AG09319 (cell line): ENCODE data around the gene DPYD.

Experiments
- DNase-seq: peaks from one replicate; pipeline ENCODE4 v3.0.0-alpha.2; 2010; ENCODE audit warnings: low read depth; ENCODE audit errors: extremely low read depth
- CTCF ChIP-seq: IDR thresholded peaks from 2 replicates; pipeline ENCODE4 v1.5.1; 2011; ENCODE audit warnings: low read depth, mild to moderate bottlenecking, inconsistent platforms, low read length, moderate library complexity

The DPYD gene

GRCh38 chr1:97744977-97745376 lies 175.9 kb downstream of the DPYD start:
- DNase-seq = no peak
- no peak for TF ChIP-seq CTCF

- DNase-seq = no peak
- no peak for TF ChIP-seq CTCF
These were observed 177.7 kb downstream of the DPYD start for GRCh38 chr1:97743129-97743528.

- no peak for TF ChIP-seq CTCF
- no peak for DNase-seq
These were observed 179.9 kb downstream of the DPYD start for GRCh38 chr1:97740891-97741290.

- TF ChIP-seq CTCF = no peak
- DNase-seq = no peak
These were observed 181.2 kb downstream of the DPYD start for GRCh38 chr1:97739596-97740103.

GRCh38 chr1:97738270-97738669 lies 182.6 kb downstream of the DPYD start:
- no peak for DNase-seq
- TF ChIP-seq CTCF = no peak

- DNase-seq = no peak
- no peak for TF ChIP-seq CTCF
These were observed 190.6 kb downstream of the DPYD start for GRCh38 chr1:97730271-97730670.

GRCh38 chr1:97728436-97728835 lies 192.4 kb downstream of the DPYD start:
- DNase-seq = no peak
- no peak for TF ChIP-seq CTCF
